HG02943 (cell line): Measurements from ENCODE around the gene DNAJA4.

Experiments used
- ATAC-seq: cut with Tn5 transposase; IDR thresholded peaks from one replicate; pipeline ENCODE4 v1.9.1; 2021; ENCODE audit warnings: mild to moderate bottlenecking, low read depth, moderate library complexity; ENCODE audit not compliant: unreplicated experiment

DNAJA4 gene

DNA sequence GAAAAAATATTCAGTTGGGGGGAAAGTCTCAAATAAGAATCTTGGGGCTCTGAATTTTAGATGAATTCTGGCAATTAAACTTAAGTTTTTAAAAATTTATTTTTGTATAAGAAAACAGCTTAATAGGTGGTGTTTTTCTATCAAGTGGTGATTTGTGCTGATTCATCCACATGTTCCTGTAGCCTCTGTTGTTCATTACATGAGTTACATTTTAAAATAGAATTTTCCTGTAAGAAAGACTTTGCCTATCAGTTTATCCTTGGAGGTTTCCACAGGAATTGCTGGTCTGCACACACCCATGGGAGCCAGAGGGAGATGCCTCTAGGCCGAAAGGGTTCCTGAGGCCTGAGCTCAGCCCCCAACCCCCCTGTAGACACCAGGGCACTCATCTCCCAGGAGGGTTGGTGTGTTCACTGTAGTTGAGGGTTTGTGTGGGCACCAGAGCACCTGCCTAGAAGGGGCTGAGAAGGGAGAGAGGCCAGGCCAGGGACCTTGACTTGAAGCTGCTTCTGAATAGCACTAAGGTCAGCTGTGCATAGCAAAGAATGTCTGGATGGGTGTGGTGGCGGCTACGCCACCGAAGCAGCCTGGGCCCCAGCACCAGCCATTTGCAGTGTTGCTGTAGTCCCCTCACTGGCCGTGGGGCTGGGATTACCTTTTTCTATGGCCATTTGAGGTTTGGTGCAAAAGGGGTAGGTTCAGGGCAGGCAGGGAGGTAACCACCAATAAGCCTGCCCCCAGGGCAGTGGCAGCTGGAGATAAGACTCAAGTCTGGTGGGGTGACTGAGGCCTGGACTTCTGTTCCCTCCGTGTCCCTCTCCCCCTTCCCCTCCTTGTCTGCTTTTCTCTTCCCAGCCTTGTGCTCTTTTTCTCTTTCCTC is 11.9 kb downstream of the DNAJA4 start:
- no peak for ATAC-seq

GRCh38 chr15:78280319-78281072 is 16.1 kb downstream of the DNAJA4 start:
- no peak for ATAC-seq

DNA sequence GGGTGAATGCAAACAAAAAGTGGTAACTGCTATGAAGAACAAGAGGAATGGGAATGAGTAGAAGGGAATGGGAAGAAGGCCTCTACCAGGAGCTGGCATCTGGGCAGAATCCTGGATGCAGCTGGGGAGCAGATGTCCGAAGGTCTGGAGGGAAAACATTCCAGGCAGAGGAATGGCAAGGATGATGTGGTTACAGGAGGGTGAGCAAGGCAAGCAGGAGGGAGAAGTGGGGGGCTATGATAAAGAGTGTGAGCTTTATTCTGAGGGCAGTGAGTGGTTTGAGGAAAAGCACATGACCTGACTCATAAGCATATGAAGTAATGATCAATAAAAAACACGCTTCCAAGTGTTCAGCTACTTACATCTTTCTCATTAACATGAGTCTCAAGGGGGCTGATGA is 18.0 kb downstream of the DNAJA4 start:
- ATAC-seq: no peak

- ATAC-seq: no peak
These were observed 20.4 kb downstream of the DNAJA4 start for GRCh38 chr15:78284758-78285157.

GRCh38 chr15:78290222-78290621 is 25.9 kb downstream of the DNAJA4 start:
- no peak for ATAC-seq

GRCh38 chr15:78291052-78291451 is 26.7 kb downstream of the DNAJA4 start:
- ATAC-seq: no peak

- no peak for ATAC-seq
These were observed 27.3 kb downstream of the DNAJA4 start for GRCh38 chr15:78291698-78292097.

GRCh38 chr15:78292219-78292618 is 27.9 kb downstream of the DNAJA4 start:
- no peak for ATAC-seq

- peak; percentile 68 for ATAC-seq
These were observed 35.0 kb downstream of the DNAJA4 start, which contains the start of gene SKIC8 for GRCh38 chr15:78299101-78299930. Gene SKIC8, minus strand, starts transcription at chr15:78299609. Its CDS starts 3,923 bp downstream, at chr15:78295686.

DNA sequence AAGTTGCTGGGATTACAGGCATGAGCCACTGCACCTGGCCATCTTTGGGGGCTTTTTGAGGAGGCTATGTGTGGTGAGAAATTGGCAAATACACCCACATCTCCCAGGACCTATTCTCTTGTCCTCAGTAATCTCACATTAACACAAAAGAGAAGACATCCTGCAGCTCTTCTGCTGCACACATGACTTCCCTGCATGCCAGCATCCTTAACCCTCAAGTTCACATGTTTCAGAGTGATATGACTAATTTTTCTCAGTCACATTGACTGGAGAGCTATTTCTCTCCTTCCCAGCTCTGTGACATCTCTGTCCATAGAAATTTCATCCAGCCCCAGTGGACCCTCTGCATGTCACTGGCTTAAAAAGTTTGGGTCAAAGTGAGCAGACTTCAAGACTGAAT is 37.0 kb downstream of the DNAJA4 start:
- ATAC-seq: no peak

DNA sequence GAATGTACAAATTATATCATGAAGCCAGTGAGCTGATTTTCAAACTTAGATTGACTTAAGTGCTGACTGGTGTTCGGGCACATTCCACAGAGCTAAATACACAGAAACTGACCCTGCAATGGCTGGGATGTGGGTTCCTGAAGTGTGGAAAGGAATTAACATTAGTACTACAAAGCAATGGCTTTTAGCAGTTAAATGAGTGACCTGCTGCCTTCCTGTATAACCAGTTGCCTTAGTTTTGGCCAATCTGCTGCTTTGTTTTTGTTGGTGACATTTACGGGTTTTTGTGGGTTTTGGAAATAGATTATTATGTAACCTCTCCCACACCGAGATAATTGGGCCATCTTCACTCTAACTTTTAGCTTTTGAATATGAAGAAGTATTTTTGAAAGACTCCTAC is 37.5 kb downstream of the DNAJA4 start:
- no peak for ATAC-seq

GRCh38 chr15:78302579-78303312 is 38.4 kb downstream of the DNAJA4 start:
- no peak for ATAC-seq

DNA sequence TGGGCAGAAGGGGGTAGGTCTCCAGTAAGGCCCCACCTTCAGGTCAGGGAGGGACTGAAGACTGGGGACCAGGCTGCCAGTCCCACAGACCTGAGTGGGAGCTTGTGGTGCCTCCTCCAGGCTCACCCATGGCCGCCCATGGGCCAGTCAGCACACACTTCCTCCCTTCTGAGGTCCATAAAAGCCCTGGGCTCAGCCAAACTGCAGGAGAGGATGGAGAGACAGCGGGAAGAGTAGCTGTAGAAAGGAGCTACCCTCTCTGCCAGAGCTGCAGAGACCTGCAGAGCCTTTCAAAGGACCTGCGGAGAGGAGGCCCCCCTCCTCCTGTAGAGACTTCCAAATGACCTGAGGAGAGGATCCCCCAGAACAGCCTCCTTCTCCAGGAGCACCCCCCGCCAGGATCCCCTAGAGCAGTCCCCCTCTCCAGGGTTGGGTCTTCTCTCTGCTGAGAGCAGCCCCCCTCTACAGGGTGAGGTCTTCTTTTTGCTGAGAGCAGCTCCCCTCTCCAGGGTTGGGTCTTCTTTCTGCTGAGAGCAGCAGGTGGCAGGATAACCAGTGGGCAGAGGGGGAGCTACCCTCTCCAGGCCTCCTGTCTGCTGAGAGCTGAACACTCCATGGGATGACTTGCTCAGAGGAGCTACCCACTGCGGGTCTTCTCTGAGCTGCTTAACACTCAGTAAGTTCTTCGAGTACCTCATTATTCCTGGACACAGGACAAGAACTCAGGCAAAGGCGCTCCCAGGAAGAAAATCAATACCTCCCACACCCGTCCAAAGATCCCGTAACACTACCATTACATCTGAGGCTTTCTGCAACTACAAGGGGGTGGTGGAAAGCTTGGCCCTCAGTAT is 40.1 kb downstream of the DNAJA4 start:
- no peak for ATAC-seq

GRCh38 chr15:78306176-78306774 is 41.9 kb downstream of the DNAJA4 start:
- ATAC-seq: no peak

DNA sequence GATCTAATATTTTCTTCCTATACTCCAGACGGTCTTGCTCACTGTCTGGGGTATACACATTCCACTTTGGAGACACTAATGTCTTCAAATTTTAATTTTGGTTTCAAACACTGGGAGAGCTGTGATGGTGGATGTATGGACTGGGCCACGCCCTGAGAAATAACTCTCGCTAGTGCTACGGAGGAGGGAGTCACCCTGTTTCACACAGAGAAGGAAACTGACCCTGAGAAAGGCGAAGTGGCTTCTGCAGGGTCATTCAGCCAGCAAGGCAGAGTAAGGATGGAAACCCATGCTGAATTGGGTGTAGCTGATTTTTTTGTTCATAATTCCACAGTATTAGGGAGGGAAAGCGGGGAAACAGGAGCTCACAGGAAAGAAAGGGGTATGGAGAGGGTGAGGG is 43.6 kb downstream of the DNAJA4 start:
- ATAC-seq: no peak

DNA sequence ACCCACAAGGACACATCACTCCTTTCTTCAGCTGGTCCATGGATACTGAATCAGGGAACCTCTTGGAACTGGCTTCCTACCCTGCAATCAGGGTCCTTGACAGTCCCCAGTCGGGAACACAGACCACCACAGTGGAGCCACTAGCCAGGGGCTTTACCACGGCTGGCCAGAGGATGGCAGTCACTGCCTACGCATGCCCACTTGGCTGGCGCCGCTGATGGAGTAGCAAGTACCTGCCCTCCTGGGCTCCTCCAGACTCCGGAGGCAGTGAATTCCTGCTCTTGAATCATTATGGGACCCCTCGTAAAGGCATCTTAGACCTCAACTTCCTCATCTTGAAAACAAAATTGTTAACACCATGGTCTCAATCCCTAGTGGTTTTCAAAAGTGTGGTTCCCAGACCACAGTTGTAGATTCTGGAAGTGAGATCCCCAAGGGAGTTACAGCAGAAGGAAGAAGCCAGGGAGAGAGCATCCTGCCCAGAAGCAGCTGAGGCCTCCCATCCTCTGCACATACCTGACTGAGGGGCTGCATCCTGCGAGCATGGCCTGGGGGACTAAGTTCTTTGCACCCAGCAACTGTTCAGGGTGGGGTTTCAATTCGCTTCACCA is 44.2 kb downstream of the DNAJA4 start:
- ATAC-seq: no peak

DNA sequence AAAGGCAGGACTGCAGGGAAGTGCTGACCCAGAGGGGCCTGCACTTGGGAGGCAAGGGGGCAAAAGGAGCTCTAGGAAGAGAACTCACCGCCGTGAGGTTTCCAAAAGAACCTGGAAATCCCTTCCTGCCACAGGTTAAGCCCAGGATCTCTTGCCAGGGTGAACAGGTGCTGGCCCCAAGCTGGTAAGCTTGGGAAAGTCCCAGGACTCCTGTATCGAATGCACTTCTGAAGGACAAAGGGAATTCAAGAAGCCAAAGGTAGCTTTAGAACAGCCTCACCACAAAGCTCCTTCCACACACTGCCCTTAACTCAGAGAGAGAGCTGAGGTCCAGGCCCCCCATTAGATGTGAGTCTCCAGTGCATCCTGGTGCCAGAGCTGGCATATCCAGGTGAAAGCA is 46.9 kb downstream of the DNAJA4 start:
- no peak for ATAC-seq

DNA sequence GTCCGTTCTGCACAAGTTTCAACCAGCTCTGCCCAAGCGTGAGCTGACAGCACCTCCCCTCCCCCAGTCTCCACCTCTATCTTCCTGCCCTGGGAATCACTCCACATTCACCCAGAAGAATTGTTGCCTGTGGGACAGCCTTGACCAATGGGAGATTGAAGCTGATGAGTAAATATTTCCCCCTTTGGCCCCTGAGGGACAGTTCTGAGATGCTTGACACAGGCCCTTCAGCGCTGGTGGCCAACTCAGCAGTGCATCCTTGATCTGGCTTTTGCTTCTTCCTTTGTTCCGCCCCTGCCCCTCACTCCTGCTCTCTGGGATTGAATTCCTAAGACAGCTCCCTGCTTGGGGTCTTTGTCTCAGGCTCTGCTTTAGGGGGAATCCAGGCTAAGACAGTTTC is 48.2 kb downstream of the DNAJA4 start:
- no peak for ATAC-seq
